DMS79 (cell line): ENCODE measurements around the gene WDR5B.

Experiments used
- DNase-seq: peaks from one replicate; lab custom pipeline; 2025; lab: John Stamatoyannopoulos, UW

Gene WDR5B

GRCh38 chr3:122409446-122409845 lies 6.4 kb downstream of the WDR5B start:
- DNase-seq: no peak

GRCh38 chr3:122407946-122408345 lies 7.9 kb downstream of the WDR5B start:
- DNase-seq: no peak

GRCh38 chr3:122406198-122406597 lies 9.7 kb downstream of the WDR5B start:
- no peak for DNase-seq

GRCh38 chr3:122405015-122405414 lies 10.8 kb downstream of the WDR5B start:
- DNase-seq: no peak

GRCh38 chr3:122403489-122403888 lies 12.4 kb downstream of the WDR5B start:
- DNase-seq: no peak

- no peak for DNase-seq
Measured at GRCh38 chr3:122398920-122399319, 16.9 kb downstream of the WDR5B start.

GRCh38 chr3:122397201-122397600 lies 18.7 kb downstream of the WDR5B start:
- no peak for DNase-seq

GRCh38 chr3:122396511-122396910 lies 19.4 kb downstream of the WDR5B start:
- DNase-seq: no peak

- DNase-seq: no peak
Measured at GRCh38 chr3:122395582-122395981, 20.3 kb downstream of the WDR5B start.

GRCh38 chr3:122394173-122394572 lies 21.7 kb downstream of the WDR5B start:
- no peak for DNase-seq

GRCh38 chr3:122392868-122393844 lies 22.7 kb downstream of the WDR5B start:
- peak; percentile 43 for DNase-seq

- no peak for DNase-seq
Measured at GRCh38 chr3:122391681-122392446, 24.0 kb downstream of the WDR5B start.

- no peak for DNase-seq
Measured at GRCh38 chr3:122390665-122391064, 25.2 kb downstream of the WDR5B start.

- no peak for DNase-seq
Measured at GRCh38 chr3:122389892-122390291, 26.0 kb downstream of the WDR5B start.

- DNase-seq: no peak
Measured at GRCh38 chr3:122389197-122389596, 26.7 kb downstream of the WDR5B start.

GRCh38 chr3:122387709-122388108 lies 28.2 kb downstream of the WDR5B start:
- no peak for DNase-seq

- peak; percentile 87 for DNase-seq
Measured at GRCh38 chr3:122383771-122384697, 31.8 kb downstream of the WDR5B start, which contains the start of gene FAM162A. TSS of gene FAM162A (plus strand) at chr3:122384182. CDS start at chr3:122384266, 84 bp downstream.

- DNase-seq: peak; percentile 70
Measured at GRCh38 chr3:122382888-122383666, 32.8 kb downstream of the WDR5B start, which contains the start of gene MIX23. TSS of gene MIX23 (minus strand) at chr3:122383231. CDS start at chr3:122383224, 7 bp downstream.

- no peak for DNase-seq
Measured at GRCh38 chr3:122377975-122378374, 37.9 kb downstream of the WDR5B start.

- no peak for DNase-seq
Measured at GRCh38 chr3:122374034-122374433, 41.8 kb downstream of the WDR5B start.

GRCh38 chr3:122366379-122366749 lies 49.5 kb downstream of the WDR5B start:
- no peak for DNase-seq
